GM12872 (cell line): Measurements from ENCODE around the gene ATP6V0B.

ENCODE experiments used
- CTCF ChIP-seq: IDR thresholded peaks from 3 replicates; pipeline ENCODE4 v1.5.1; 2011; ENCODE audit warnings: low read depth, mild to moderate bottlenecking, low read length, moderate library complexity; ENCODE audit not compliant: insufficient read depth

ATP6V0B gene

GRCh38 chr1:43970911-43971310 is 3.8 kb upstream of the ATP6V0B start:
- no peak for TF ChIP-seq CTCF

GRCh38 chr1:43971336-43971980 is 3.3 kb upstream of the ATP6V0B start:
- no peak for TF ChIP-seq CTCF

- TF ChIP-seq CTCF = no peak
Observed at GRCh38 chr1:43973981-43974442, 748 bp upstream of the ATP6V0B start.

GRCh38 chr1:43975249-43975961 is 645 bp downstream of the ATP6V0B start:
- no peak for TF ChIP-seq CTCF

- TF ChIP-seq CTCF = peak; percentile 15; the same call in 1 of the 3 replicates
Observed at GRCh38 chr1:43976045-43976444, 1.3 kb downstream of the ATP6V0B start.

GRCh38 chr1:43976890-43977289 is 2.1 kb downstream of the ATP6V0B start:
- TF ChIP-seq CTCF = no peak

GRCh38 chr1:43977376-43978263 is 2.9 kb downstream of the ATP6V0B start:
- TF ChIP-seq CTCF = no peak
